GM19397 (cell line): ENCODE measurements around the gene UCHL5.

Experiments
- ATAC-seq: cut with Tn5 transposase; IDR thresholded peaks from one replicate; pipeline ENCODE4 v1.9.1; 2021; ENCODE audit warnings: mild to moderate bottlenecking, moderate library complexity; ENCODE audit not compliant: unreplicated experiment

Gene UCHL5

GRCh38 chr1:192968323-192968722 lies 90.8 kb downstream of the UCHL5 start:
- ATAC-seq: no peak

GRCh38 chr1:192967901-192968300 lies 91.3 kb downstream of the UCHL5 start:
- no peak for ATAC-seq

GRCh38 chr1:192967211-192967877 lies 91.8 kb downstream of the UCHL5 start:
- ATAC-seq: no peak

GRCh38 chr1:192966073-192966472 lies 93.1 kb downstream of the UCHL5 start:
- ATAC-seq: no peak

GRCh38 chr1:192962901-192963300 lies 96.3 kb downstream of the UCHL5 start:
- ATAC-seq: no peak
